Astrocyte (in vitro differentiated cells and primary cell): ENCODE data around the gene CFAP99. TPM values are rescaled to one million over a fixed set of nuclear protein-coding genes. Genes with fewer than 3 reads are reported as not detected.
A peak's percentile ranks its signal among the peaks of the same experiment; 100 is the strongest.

ENCODE experiments used
- DNase-seq: peaks from one replicate; pipeline ENCODE4 v3.0.0-alpha.2; 2010; ENCODE audit warnings: low read depth
- FAIRE-seq: peaks from 2 replicates; lab custom pipeline; 2011; peaks lifted over from hg19 to GRCh38; lab: Jason Lieb, UNC
- H2AFZ ChIP-seq: 2 replicates; pipeline ENCODE4 v1.6.0; 2012; ENCODE audit warnings: low read depth, low read length, inconsistent platforms
- H3K27ac ChIP-seq: 2 replicates; pipeline ENCODE4 v1.5.1; 2011; ENCODE audit warnings: low read depth, low read length, inconsistent platforms
- H3K27me3 ChIP-seq: 2 replicates; pipeline ENCODE4 v1.6.0; 2011; ENCODE audit warnings: low read length, inconsistent platforms; ENCODE audit not compliant: insufficient read depth
- H3K36me3 ChIP-seq: 2 replicates; pipeline ENCODE4 v1.5.1; 2011; ENCODE audit warnings: low read length, inconsistent platforms; ENCODE audit not compliant: insufficient read depth
- H3K4me1 ChIP-seq: 2 replicates; pipeline ENCODE4 v1.5.1; 2011; ENCODE audit warnings: low read length, inconsistent platforms; ENCODE audit not compliant: insufficient read depth
- H3K4me2 ChIP-seq: 2 replicates; pipeline ENCODE4 v1.6.0; 2012; ENCODE audit warnings: low read length, inconsistent platforms
- H3K4me3 ChIP-seq: 2 replicates; pipeline ENCODE4 v1.5.1; 2011; ENCODE audit warnings: low read depth, mild to moderate bottlenecking, low read length, inconsistent platforms; ENCODE audit not compliant: insufficient read depth
- H3K79me2 ChIP-seq: 2 replicates; pipeline ENCODE4 v1.6.0; 2012; ENCODE audit warnings: mild to moderate bottlenecking, low read length, inconsistent platforms; ENCODE audit not compliant: insufficient read depth
- H3K9ac ChIP-seq: 2 replicates; pipeline ENCODE4 v1.6.0; 2012; ENCODE audit warnings: mild to moderate bottlenecking, low read length, inconsistent platforms
- H3K9me3 ChIP-seq: 2 replicates; pipeline ENCODE4 v1.5.1; 2012; ENCODE audit warnings: low read depth, mild to moderate bottlenecking, low read length, inconsistent platforms; ENCODE audit not compliant: insufficient read depth
- H4K20me1 ChIP-seq: 2 replicates; pipeline ENCODE4 v1.6.0; 2012; ENCODE audit warnings: low read length, inconsistent platforms; ENCODE audit not compliant: insufficient read depth
- H3K27ac Mint-ChIP-seq: one replicate; pipeline ENCODE4 v1.8.0; 2021; ENCODE audit warnings: mild to moderate bottlenecking, mixed read lengths; ENCODE audit not compliant: unreplicated experiment
- H3K27me3 Mint-ChIP-seq: one replicate; pipeline ENCODE4 v1.8.0; 2021; ENCODE audit warnings: low read depth, mixed read lengths; ENCODE audit not compliant: unreplicated experiment
- H3K36me3 Mint-ChIP-seq: one replicate; pipeline ENCODE4 v1.8.0; 2021; ENCODE audit warnings: low read depth, mixed read lengths; ENCODE audit not compliant: unreplicated experiment
- H3K4me1 Mint-ChIP-seq: one replicate; pipeline ENCODE4 v1.8.0; 2021; ENCODE audit warnings: low read depth, mixed read lengths; ENCODE audit not compliant: unreplicated experiment
- H3K4me3 Mint-ChIP-seq: one replicate; pipeline ENCODE4 v1.8.0; 2021; ENCODE audit warnings: mild to moderate bottlenecking, moderate library complexity, mixed read lengths; ENCODE audit not compliant: unreplicated experiment
- H3K9me3 Mint-ChIP-seq: one replicate; pipeline ENCODE4 v1.8.0; 2021; ENCODE audit warnings: mild to moderate bottlenecking, mixed read lengths; ENCODE audit not compliant: unreplicated experiment
- CTCF ChIP-seq: IDR thresholded peaks from 2 replicates; pipeline ENCODE4 v1.5.1; 2011; ENCODE audit warnings: low read depth, mild to moderate bottlenecking, inconsistent platforms, low read length, moderate library complexity; ENCODE audit not compliant: insufficient read depth
- EZH2 ChIP-seq: IDR thresholded peaks from 2 replicates; pipeline ENCODE4 v1.6.1; 2012; ENCODE audit warnings: mild to moderate bottlenecking, low read length, inconsistent platforms; ENCODE audit not compliant: insufficient read depth
- total RNA-seq: library from RNA; stranded (reverse); gene quantifications from 2 replicates; pipeline ENCODE4 v1.2.1, GENCODE V29; 2021

The CFAP99 gene
- total RNA-seq, 1 donor from 2014 or later = not detected

DNA sequence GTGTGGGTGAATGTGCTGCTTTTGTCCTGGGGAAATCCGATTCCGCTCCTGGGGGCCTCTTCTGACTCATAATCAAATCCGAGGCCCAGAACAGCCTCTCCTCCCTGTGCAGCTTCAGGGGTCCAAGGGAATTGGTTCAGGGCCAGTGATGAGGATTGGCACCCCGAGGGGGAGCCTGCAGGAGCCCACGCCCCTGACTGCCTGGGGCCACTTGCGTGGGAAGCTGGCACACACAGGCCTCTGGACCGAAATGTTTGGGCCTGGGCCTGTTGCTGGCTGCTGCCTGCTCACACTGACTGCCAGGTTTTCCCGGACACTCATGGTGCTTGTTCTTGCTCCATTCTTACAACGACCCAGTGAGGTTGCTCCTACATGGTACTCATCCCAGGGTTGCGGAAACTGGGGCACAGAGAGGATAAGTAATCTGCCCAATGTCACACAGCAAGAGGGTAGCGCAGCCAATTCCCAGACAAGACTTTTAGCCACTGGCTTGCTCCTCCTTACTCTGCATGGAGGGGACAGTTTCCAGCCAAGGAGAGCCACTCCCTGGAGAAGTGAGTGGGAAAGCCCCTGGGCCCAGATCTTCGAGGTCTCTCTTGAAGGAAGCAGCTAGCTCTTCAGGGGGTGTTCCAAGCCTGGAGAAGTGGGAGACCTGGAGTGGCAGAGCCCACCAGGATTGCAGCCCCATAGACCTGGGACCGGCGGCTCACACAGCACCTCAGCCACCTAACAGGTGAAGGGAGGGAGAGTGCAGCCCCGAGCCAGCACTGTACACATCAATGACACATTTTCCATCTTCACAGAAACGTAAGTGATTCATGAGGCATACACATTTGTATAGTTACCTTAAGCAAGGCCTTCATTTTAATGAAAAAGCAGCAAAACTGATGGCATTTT is 20.3 kb downstream of the CFAP99 start:
- no peaks in the 10 kb centered on the region for H3K27me3 ChIP-seq
- H3K9ac ChIP-seq = no peak overlapping the region
- H3K4me2 ChIP-seq = no peak overlapping the region
- no peaks in the 10 kb centered on the region for H4K20me1 ChIP-seq
- H3K36me3 ChIP-seq = no peaks in the 10 kb centered on the region
- no peaks in the 10 kb centered on the region for H3K79me2 ChIP-seq
- peaks cover 31% of the 10 kb centered on the region for H3K27me3 Mint-ChIP-seq
- H3K9me3 ChIP-seq = no peaks in the 10 kb centered on the region
- no peaks in the 10 kb centered on the region for H3K4me1 ChIP-seq
- H3K4me3 ChIP-seq = no peak overlapping the region
- H2AFZ ChIP-seq = no peak overlapping the region
- no peak overlapping the region for H3K4me3 Mint-ChIP-seq
- DNase-seq (no peak), FAIRE-seq (no peak)
- no peaks in the 10 kb centered on the region for H3K9me3 Mint-ChIP-seq
- TF ChIP-seq EZH2 = no peak
- no peaks in the 10 kb centered on the region for H3K36me3 Mint-ChIP-seq
- H3K27ac ChIP-seq = no peak overlapping the region
- no peaks in the 10 kb centered on the region for H3K4me1 Mint-ChIP-seq
- no peak overlapping the region for H3K27ac Mint-ChIP-seq

DNA sequence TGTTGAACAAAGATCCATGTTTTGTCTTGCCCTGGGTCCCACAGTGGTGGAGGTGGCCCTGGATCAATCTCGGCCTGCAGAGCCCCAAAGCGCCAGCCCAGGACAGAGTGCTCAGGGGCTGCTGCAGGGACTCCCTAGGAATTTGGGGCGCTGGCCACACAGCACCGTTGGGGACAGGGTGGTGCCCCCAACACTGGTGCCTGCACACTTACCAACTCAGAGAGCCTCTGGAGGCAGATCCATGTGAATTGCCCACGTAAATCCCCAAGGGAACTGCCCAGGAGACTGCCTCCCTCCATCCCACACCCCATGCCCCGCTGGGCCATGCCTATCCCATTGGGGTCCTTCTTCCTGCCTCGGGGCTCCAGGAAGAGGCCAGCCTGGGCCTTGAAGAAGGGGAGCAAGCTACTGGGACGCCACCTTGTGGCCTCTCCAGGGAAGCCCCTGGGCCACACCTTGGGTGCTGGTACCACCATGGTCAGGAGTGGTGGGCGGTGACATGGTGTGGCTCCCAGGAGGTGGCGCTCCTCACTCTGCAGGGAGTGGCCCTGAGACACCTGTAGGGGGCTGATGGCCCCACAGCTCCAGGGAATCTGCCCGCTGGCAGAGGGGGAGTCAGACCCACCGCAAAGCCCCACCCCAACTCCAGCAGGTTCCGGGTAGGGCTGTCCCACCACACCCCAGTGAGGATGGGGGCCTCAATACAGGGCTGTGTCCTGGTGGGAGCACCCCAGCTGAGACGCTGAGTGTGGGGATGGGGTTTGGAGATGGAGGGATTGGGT is 22.8 kb downstream of the CFAP99 start:
- Histone ChIP-seq H3K27me3 (no peaks in the 10 kb centered on the region), H3K4me3 (no peak overlapping the region), H3K4me2 (no peak overlapping the region), H3K4me1 (no peaks in the 10 kb centered on the region), H3K36me3 (no peaks in the 10 kb centered on the region), H3K9ac (no peak overlapping the region), H4K20me1 (no peaks in the 10 kb centered on the region), H3K9me3 (no peaks in the 10 kb centered on the region), H2AFZ (peak overlapping the region; percentile 34), H3K79me2 (no peaks in the 10 kb centered on the region), H3K27ac (no peak overlapping the region)
- peak; percentile 12 for DNase-seq
- Mint-ChIP-seq H3K4me3 (no peak overlapping the region), H3K27ac (no peak overlapping the region), H3K9me3 (no peaks in the 10 kb centered on the region), H3K4me1 (no peaks in the 10 kb centered on the region), H3K27me3 (peaks cover 28% of the 10 kb centered on the region), H3K36me3 (no peaks in the 10 kb centered on the region)
- TF ChIP-seq EZH2 = no peak
- peak; percentile 44 for TF ChIP-seq CTCF
- FAIRE-seq = no peak

DNA sequence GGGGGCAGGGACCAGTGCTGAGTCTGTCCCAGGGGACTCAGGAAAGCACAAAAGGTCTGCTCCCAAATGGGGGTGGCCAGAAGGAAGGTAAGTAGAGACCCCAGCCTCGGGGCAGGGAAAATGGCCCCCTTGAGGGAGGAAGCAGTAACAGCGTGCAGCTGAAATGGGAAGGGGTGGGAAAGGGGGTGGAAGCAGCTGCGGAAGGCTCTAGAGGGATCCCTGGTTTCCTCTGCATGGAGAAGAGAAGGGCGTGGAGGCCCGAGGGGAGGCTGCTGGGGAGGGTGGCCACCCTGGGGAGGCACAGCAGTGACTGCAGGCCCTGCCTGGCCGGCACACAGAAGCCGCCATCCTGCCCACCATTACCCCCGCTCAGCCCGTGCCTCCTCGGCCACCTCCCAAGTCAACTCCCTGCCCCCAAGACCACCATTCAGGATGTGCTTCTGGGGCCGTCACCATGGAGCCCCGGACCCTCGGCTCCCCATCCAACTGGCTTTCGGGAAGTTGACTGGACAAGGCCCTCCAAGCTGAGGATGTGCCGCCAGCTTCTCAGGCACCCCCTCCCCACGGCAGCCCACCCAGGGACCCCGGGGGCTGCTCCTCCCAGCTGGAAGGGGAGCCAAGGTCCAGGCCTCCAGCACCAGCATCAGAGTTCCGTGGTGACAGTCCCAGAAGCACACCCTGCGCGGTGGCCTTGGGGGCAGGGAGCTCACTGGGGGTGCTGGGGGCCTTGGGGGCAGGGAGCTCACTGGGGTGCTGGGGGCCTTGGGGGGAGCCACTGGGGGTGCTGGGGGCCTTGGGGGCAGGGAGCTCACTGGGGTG is 23.6 kb downstream of the CFAP99 start:
- H2AFZ ChIP-seq = no peak overlapping the region
- Mint-ChIP-seq H3K4me3 (no peak overlapping the region), H3K36me3 (no peaks in the 10 kb centered on the region), H3K27me3 (peaks cover 23% of the 10 kb centered on the region), H3K4me1 (no peaks in the 10 kb centered on the region), H3K9me3 (no peaks in the 10 kb centered on the region), H3K27ac (no peak overlapping the region)
- no peak overlapping the region for H3K4me2 ChIP-seq
- H3K27me3 ChIP-seq = no peaks in the 10 kb centered on the region
- TF ChIP-seq CTCF (no peak), EZH2 (no peak)
- FAIRE-seq = no peak
- no peak overlapping the region for H3K27ac ChIP-seq
- no peaks in the 10 kb centered on the region for H4K20me1 ChIP-seq
- no peak overlapping the region for H3K4me3 ChIP-seq
- H3K4me1 ChIP-seq = no peaks in the 10 kb centered on the region
- H3K9me3 ChIP-seq = no peaks in the 10 kb centered on the region
- H3K36me3 ChIP-seq = no peaks in the 10 kb centered on the region
- H3K79me2 ChIP-seq = no peaks in the 10 kb centered on the region
- DNase-seq = no peak
- no peak overlapping the region for H3K9ac ChIP-seq
